HEK293T (cell line): ENCODE measurements around the gene TAF6.
A peak's percentile ranks its signal among the peaks of the same experiment; 100 is the strongest.

Experiments
- CTCF ChIA-PET: fragments of 350-600 bp; formaldehyde crosslinking; extraction: SDS; loops from one replicate; lab custom pipeline; 2021; ENCODE audit warnings: antibody characterized with exemption, inconsistent platforms; lab: Yijun Ruan, JAX
- POLR2A ChIA-PET: fragments of 350-600 bp; formaldehyde crosslinking; extraction: SDS; loops from one replicate; lab custom pipeline; 2020; ENCODE audit warnings: antibody characterized with exemption, inconsistent platforms; lab: Yijun Ruan, JAX
- DNase-seq: peaks from one replicate; pipeline ENCODE4 v3.0.0; 2012; ENCODE audit warnings: mixed read lengths; ENCODE audit errors: extremely low spot score
- ARNT ChIP-seq: fragments of 450-650 bp; IDR thresholded peaks from 2 replicates; pipeline ENCODE4 v1.6.1; 2017; ENCODE audit warnings: mild to moderate bottlenecking
- BHLHE40 ChIP-seq: fragments of 450-650 bp; IDR thresholded peaks from 2 replicates; pipeline ENCODE4 v1.6.1; 2016; ENCODE audit warnings: mild to moderate bottlenecking, moderate library complexity, borderline replicate concordance
- CTBP1 ChIP-seq: fragments of 450-650 bp; IDR thresholded peaks from 2 replicates; pipeline ENCODE4 v1.6.1; 2016; ENCODE audit warnings: borderline replicate concordance
- ELF4 ChIP-seq: fragments of 450-650 bp; IDR thresholded peaks from 2 replicates; pipeline ENCODE4 v1.6.1; 2017; ENCODE audit warnings: antibody characterized with exemption
- FOXA1 ChIP-seq: fragments of 450-650 bp; IDR thresholded peaks from 2 replicates; pipeline ENCODE4 v1.6.1; 2016; ENCODE audit warnings: mild to moderate bottlenecking
- FOXK2 ChIP-seq: fragments of 450-650 bp; IDR thresholded peaks from 2 replicates; pipeline ENCODE4 v1.6.1; 2016; ENCODE audit warnings: mild to moderate bottlenecking
- FOXM1 ChIP-seq: fragments of 450-650 bp; IDR thresholded peaks from 2 replicates; pipeline ENCODE4 v1.6.1; 2017; ENCODE audit warnings: mild to moderate bottlenecking, borderline replicate concordance
- HDGF ChIP-seq: fragments of 450-650 bp; IDR thresholded peaks from 2 replicates; pipeline ENCODE4 v1.6.1; 2017; ENCODE audit warnings: antibody characterized with exemption, borderline replicate concordance
- L3MBTL2 ChIP-seq: fragments of 450-650 bp; conservative IDR thresholded peaks from 2 replicates; pipeline ENCODE4 v1.6.1; 2016; ENCODE audit warnings: mild to moderate bottlenecking
- LEF1 ChIP-seq: fragments of 450-650 bp; IDR thresholded peaks from 2 replicates; pipeline ENCODE4 v1.6.1; 2017; ENCODE audit warnings: mild to moderate bottlenecking, borderline replicate concordance
- NFRKB ChIP-seq: fragments of 450-650 bp; IDR thresholded peaks from 2 replicates; pipeline ENCODE4 v1.6.1; 2016; ENCODE audit warnings: mild to moderate bottlenecking, moderate library complexity
- PKNOX1 ChIP-seq: fragments of 450-650 bp; IDR thresholded peaks from 2 replicates; pipeline ENCODE4 v1.6.1; 2016
- SP1 ChIP-seq: fragments of 450-650 bp; IDR thresholded peaks from 2 replicates; pipeline ENCODE4 v1.6.1; 2017
- SUZ12 ChIP-seq: fragments of 450-650 bp; IDR thresholded peaks from 2 replicates; pipeline ENCODE4 v1.6.1; 2016; ENCODE audit warnings: mild to moderate bottlenecking
- TARDBP ChIP-seq: fragments of 450-650 bp; IDR thresholded peaks from 2 replicates; pipeline ENCODE4 v1.6.1; 2016
- ZNF384 ChIP-seq: fragments of 450-650 bp; IDR thresholded peaks from 2 replicates; pipeline ENCODE4 v1.6.1; 2016

TAF6 gene

DNA sequence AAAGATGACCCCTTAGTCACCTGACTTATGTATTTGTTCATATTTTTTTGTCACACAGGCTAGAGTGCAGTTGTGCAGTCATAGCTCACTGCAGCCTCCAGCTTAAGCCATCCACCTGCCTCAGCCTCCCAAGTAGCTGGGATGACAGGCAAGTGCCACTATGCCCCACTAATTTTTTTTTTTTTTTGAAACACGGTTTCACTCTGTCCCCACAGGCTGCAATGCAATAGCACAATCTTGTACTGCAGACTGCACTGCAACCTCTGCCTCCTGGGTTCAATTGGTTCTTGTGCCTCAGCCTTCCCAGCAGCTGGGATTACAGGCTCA lies 9.4 kb upstream of the TAF6 start:
- CTCF ChIA-PET, result interaction anchor here (0.6 kb wide), 1 partner anchor 46 kb away, joined by 3 read pairs; no protein-coding TSS in a partner anchor
- no peak for DNase-seq
- TF ChIP-seq CTBP1 (no peak), ELF4 (no peak), ARNT (no peak), ZNF384 (no peak), SP1 (no peak), FOXM1 (no peak), FOXA1 (no peak), LEF1 (no peak), HDGF (no peak), NFRKB (no peak), TARDBP (no peak), FOXK2 (no peak), PKNOX1 (no peak), SUZ12 (no peak)
- POLR2A ChIA-PET, result interaction anchor here (0.6 to 2.7 kb wide), 10 partner anchors 12 to 149 kb away, joined by 3 to 16 read pairs (median 4); partner anchors contain the start of genes AP4M1, LAMTOR4, MCM7 and ZKSCAN1

- no peak for TF ChIP-seq NFRKB
- TF ChIP-seq FOXA1, result no peak
- no peak for TF ChIP-seq FOXK2
- no peak for TF ChIP-seq TARDBP
- no peak for TF ChIP-seq ZNF384
- no peak for TF ChIP-seq SUZ12
- peak; percentile 35 for DNase-seq
- ChIA-PET POLR2A (interaction anchor here (0.6 to 1.9 kb wide), 9 partner anchors 13 to 148 kb away, joined by 3 to 14 read pairs (median 3); partner anchors contain the start of genes AP4M1, LAMTOR4, MCM7 and ZKSCAN1), CTCF (interaction anchor here (0.6 kb wide), 1 partner anchor 45 kb away, joined by 3 read pairs; no protein-coding TSS in a partner anchor)
These were observed 8.9 kb upstream of the TAF6 start for GRCh38 chr7:100127866-100128636.

DNA sequence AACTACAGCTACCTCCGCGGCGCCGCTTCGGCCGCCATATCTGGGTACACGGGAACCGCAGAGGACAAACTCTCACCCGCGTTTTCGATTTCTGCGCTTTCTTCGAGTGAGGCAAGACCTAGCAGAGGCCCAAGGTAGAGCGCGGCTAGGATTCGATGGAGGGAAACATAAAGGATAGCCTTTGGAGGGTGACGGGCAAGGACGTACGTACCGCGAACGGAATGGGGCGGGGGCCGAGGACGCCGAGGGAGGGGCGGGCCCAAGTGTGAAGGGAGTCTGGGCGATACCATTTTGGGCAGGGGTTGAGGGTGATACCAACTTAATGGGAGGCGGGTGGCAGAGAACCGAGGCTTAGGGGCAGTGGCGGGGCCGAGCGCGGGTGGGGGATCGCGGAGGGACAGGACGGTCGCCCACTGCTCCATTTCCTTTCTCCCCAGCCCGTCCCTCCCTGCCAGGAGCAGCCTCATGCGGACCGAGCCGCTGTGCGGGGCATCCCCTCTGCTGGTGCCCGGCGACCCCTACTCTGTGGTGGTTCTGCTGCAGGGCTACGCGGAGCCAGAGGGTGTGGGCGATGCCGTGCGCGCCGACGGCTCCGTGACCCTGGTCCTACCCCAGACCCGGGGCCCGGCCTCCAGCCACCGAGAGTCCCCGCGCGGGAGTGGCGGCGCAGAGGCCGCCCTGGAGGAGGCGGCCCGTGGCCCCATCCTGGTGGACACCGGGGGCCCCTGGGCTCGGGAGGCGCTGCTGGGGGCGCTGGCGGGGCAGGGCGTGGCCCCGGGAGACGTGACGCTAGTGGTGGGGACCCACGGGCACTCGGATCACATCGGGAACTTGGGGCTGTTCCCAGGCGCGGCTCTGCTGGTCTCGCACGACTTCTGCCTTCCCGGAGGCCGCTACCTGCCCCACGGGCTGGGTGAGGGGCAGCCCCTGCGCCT lies 8.0 kb upstream of the TAF6 start, which contains the start of gene MBLAC1:
TSS of gene MBLAC1 (plus strand) at position 37 of the 935 bp plus-strand sequence. CDS start at position 466, 429 bp downstream.
- CTCF ChIA-PET, result interaction anchor here (1.7 kb wide), 1 partner anchor 148 kb away, joined by 3 read pairs; no protein-coding TSS in a partner anchor

GRCh38 chr7:100126239-100126930 lies 7.2 kb upstream of the TAF6 start:
- POLR2A ChIA-PET, result interaction anchor here (0.6 to 6.0 kb wide), 13 partner anchors 12 to 301 kb away, joined by 3 to 80 read pairs (median 3); partner anchors contain the start of genes AP4M1, GJC3, MCM7 and TRIM4
- TF ChIP-seq CTBP1 (no peak), HDGF (no peak), FOXA1 (no peak), LEF1 (no peak), ZNF384 (no peak; the same call in 1 of the 2 replicates), FOXM1 (no peak), L3MBTL2 (no peak), SP1 (no peak), NFRKB (no peak), PKNOX1 (no peak), SUZ12 (no peak), ARNT (no peak), BHLHE40 (no peak), TARDBP (no peak), ELF4 (no peak)
- DNase-seq, result no peak
- CTCF ChIA-PET, result interaction anchor here (1.7 kb wide), 1 partner anchor 147 kb away, joined by 3 read pairs; no protein-coding TSS in a partner anchor

More for the DNA sequence above, 8.0 kb upstream of the TAF6 start, which contains the start of gene MBLAC1:
- peak; percentile 84 for DNase-seq
- POLR2A ChIA-PET, result interaction anchor here (0.6 to 6.0 kb wide), 15 partner anchors 11 to 301 kb away, joined by 3 to 80 read pairs (median 4); partner anchors contain the start of genes AP4M1, GJC3, MCM7 and TRIM4
- TF ChIP-seq BHLHE40, result peak; percentile 74; the same call in 1 of the 2 replicates
- TF ChIP-seq LEF1, result no peak
- TF ChIP-seq L3MBTL2, result peak; percentile 82
